Lung (tissue), 12 donors: Measurements from ENCODE around the gene KCNMB2. TPM values are rescaled to one million over a fixed set of nuclear protein-coding genes. Genes with fewer than 3 reads are reported as not detected.

Source experiments
- ATAC-seq: fragments of 200-7000 bp; cut with Tn5 transposase; one replicate; pipeline ENCODE4 v1.9.1; 2020; ENCODE audit warnings: moderate number of reproducible peaks; ENCODE audit not compliant: insufficient read depth, low FRiP score
- DNase-seq, 3 donors: peaks; one replicate each; pipeline ENCODE4 v3.0.0-alpha.2; 2013 to 2017
- H3K27ac ChIP-seq, 2 donors: one replicate each; pipeline ENCODE4 v1.5.1; 2013; ENCODE audit warnings: mild to moderate bottlenecking in 2 of 2, moderate library complexity in 2 of 2, control low read depth in 1 of 2, inconsistent platforms in 1 of 2, low read depth in 1 of 2, low read length in 1 of 2
- H3K27me3 ChIP-seq, 3 donors: one replicate each; pipeline ENCODE4 v1.5.1; 2013; ENCODE audit warnings: low read length in 2 of 3; ENCODE audit not compliant: control insufficient read depth in 3 of 3, insufficient read depth in 3 of 3
- H3K36me3 ChIP-seq, 4 donors: one replicate each; pipeline ENCODE4 v1.5.1; 2013; ENCODE audit warnings: low read length in 4 of 4, mild to moderate bottlenecking in 1 of 4, moderate library complexity in 1 of 4; ENCODE audit not compliant: control insufficient read depth in 4 of 4, insufficient read depth in 4 of 4
- H3K4me1 ChIP-seq, 5 donors: one replicate each; pipeline ENCODE4 v1.5.1; 2013; ENCODE audit warnings: low read length in 5 of 5, mild to moderate bottlenecking in 2 of 5, moderate library complexity in 1 of 5; ENCODE audit not compliant: control insufficient read depth in 5 of 5, insufficient read depth in 5 of 5
- H3K4me3 ChIP-seq: one replicate; pipeline ENCODE4 v1.5.1; 2013; ENCODE audit warnings: mild to moderate bottlenecking, control low read depth, moderate library complexity
- H3K9ac ChIP-seq, 2 donors: one replicate each; pipeline ENCODE4 v1.5.1; 2013; ENCODE audit warnings: low read length in 2 of 2, control low read depth in 1 of 2; ENCODE audit not compliant: insufficient read depth in 1 of 2
- H3K9me3 ChIP-seq, 4 donors: one replicate each; pipeline ENCODE4 v1.5.1; 2013; ENCODE audit warnings: low read length in 3 of 4, mild to moderate bottlenecking in 1 of 4, moderate library complexity in 1 of 4; ENCODE audit not compliant: control insufficient read depth in 4 of 4, insufficient read depth in 3 of 4
- WGBS, 2 donors: extraction: QIAGEN DNeasy Blood & Tissue Kit; methylation state at CpG; one replicate each; pipeline ENCODE4 v1.1.7; 2013; 5-methylcytosine and 5-hydroxymethylcytosine counted together
- polyA plus RNA-seq, 2 donors: library from polyadenylated mRNA; stranded (reverse); fragments of 200-250 nt; gene quantifications; one replicate each; pipeline ENCODE4 v1.2.1, GENCODE V29; 2013
- total RNA-seq, 2 donors: library from RNA; depleted of rRNA in 1 of 2; stranded (reverse); fragments of >200 nt in 1 of 2; gene quantifications; one replicate each; pipeline ENCODE4 v1.2.1, GENCODE V29; 2014 to 2021
- TF ChIP-seq, protein P1 (sequence below): IDR thresholded peaks from 2 replicates; pipeline ENCODE4 v1.5.1; 2012; ENCODE audit warnings: mild to moderate bottlenecking; ENCODE audit errors: control extremely low read depth, extremely low read depth
- donor health status: control.
- donor health status: control.
- donor health status: Bipolar disorder and iron deficiency.
- donor health status: healthy.
- donor health status: DM: yes; HTN: yes; CAD: no.

Gene KCNMB2
- total and polyA plus RNA-seq, 4 donors: 0.62 to 12.2 (median 1.2) TPM

DNA sequence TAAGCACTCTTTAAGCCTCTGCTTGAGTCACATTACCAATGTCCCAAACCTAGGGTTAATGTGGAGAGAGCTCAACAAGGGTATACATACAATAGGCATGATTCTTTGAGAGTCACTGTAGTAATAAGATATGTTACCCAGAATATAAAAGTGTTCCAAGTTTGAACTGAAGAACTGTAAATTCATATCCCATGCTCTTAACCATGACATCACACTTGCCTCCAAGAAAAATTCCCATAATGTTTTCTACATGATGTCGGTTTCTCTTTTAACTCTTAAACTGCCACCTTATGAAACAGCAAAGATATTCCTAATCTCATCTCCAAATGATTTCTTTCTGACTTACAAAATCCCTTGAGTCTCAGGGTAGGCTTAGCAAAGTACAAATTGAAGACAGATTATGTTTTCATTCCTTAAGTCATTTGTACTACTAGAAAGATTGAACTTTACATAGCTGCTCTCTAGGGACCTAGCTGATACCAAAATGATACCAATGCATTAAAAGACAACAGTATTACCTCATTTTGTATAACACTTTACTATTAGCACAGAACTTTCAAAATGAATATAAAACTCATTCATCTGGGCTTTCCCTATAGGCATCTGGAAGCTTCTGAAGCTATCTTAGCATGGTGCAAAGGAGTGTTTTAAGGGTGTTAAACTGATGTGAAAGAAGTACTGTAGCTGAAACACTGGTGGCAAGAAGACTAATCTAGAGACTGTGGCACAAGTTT, 127.1 kb downstream of the KCNMB2 start:
- WGBS, 2 donors: 64 to 98% methylated on average over 1 of the region's 1 CpG
- DNase-seq: no peak
- Histone ChIP-seq H3K4me1 (peaks cover 0 to 5% (median 0%) of the 10 kb centered on the region in 5 donors), H3K9ac (no peak overlapping the region), H3K36me3 (no peaks in the 10 kb centered on the region), H3K27me3 (no peaks in the 10 kb centered on the region), H3K27ac (no peak overlapping the region), H3K4me3 (no peak overlapping the region), H3K9me3 (no peaks in the 10 kb centered on the region)
- no peak for ATAC-seq
- TF ChIP-seq, protein P1, sequence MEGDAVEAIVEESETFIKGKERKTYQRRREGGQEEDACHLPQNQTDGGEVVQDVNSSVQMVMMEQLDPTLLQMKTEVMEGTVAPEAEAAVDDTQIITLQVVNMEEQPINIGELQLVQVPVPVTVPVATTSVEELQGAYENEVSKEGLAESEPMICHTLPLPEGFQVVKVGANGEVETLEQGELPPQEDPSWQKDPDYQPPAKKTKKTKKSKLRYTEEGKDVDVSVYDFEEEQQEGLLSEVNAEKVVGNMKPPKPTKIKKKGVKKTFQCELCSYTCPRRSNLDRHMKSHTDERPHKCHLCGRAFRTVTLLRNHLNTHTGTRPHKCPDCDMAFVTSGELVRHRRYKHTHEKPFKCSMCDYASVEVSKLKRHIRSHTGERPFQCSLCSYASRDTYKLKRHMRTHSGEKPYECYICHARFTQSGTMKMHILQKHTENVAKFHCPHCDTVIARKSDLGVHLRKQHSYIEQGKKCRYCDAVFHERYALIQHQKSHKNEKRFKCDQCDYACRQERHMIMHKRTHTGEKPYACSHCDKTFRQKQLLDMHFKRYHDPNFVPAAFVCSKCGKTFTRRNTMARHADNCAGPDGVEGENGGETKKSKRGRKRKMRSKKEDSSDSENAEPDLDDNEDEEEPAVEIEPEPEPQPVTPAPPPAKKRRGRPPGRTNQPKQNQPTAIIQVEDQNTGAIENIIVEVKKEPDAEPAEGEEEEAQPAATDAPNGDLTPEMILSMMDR: no peak

DNA sequence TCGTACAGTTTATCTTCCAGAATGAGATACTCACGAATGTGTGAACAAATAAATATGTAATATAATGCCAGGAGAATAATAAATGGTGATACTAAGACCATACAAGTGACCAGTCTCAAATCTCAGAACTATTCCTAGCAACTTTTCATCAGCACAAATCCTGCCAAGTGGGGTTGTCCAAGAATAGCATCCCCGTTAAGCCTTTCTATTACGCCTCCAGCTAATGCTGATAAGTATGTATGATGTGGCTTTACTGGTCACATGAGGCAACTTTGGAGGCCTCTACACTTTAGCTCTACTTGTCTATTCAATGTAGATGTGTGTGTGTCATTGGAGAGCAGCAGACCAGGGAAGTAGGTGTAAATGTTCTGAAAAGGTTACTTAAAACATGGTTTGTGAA, 129.5 kb downstream of the KCNMB2 start:
- Histone ChIP-seq H3K27ac (peak overlapping the region in 1 of 2 donors; percentile 66), H3K27me3 (no peaks in the 10 kb centered on the region), H3K4me3 (no peak overlapping the region), H3K9ac (no peak overlapping the region), H3K36me3 (no peaks in the 10 kb centered on the region), H3K9me3 (no peaks in the 10 kb centered on the region), H3K4me1 (peaks cover 0 to 12% (median 0%) of the 10 kb centered on the region in 5 donors)
- ATAC-seq (no peak), DNase-seq (no peak)
- TF ChIP-seq, protein P1: no peak
- 74 to 90% methylated on average over 4 of the region's 4 CpGs for WGBS, 2 donors

DNA sequence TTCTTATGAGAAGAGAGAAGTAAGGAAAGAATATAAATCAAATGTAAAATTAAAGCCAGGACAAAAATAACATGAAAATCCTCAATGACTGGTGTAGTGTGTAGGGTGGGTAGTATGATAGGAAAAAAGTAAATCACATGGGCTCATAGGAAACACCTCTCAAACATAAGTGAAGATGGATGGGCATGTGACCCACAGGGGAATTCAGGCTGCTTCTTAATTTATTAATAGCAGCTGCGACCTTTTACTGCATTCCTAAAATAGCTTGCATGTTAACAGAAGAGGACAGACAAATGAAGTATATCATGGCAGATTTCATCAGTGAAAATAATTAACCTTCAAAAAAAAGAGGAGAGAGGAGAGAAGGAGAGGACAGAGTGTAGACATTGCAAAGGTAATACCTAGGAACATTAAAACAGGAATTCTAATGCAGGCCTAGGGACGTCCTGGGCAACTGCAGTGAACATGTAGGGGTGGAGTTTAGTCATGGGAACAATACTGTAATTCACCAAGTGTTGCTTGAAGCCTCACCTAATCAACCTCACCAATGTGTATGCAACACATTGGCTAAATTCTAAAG, 132.9 kb downstream of the KCNMB2 start:
- Histone ChIP-seq H3K36me3 (no peaks in the 10 kb centered on the region), H3K27me3 (no peaks in the 10 kb centered on the region), H3K4me1 (peaks cover 0 to 16% (median 0%) of the 10 kb centered on the region in 5 donors), H3K27ac (peak overlapping the region in 1 of 2 donors; percentile 12), H3K9ac (no peak overlapping the region), H3K4me3 (no peak overlapping the region), H3K9me3 (no peaks in the 10 kb centered on the region)
- TF ChIP-seq, protein P1: no peak
- no peak for ATAC-seq
- DNase-seq: no peak
- 29 to 54% methylated on average over 2 of the region's 2 CpGs for WGBS, 2 donors
